ENCODE results near the gene MED20.

DNA sequence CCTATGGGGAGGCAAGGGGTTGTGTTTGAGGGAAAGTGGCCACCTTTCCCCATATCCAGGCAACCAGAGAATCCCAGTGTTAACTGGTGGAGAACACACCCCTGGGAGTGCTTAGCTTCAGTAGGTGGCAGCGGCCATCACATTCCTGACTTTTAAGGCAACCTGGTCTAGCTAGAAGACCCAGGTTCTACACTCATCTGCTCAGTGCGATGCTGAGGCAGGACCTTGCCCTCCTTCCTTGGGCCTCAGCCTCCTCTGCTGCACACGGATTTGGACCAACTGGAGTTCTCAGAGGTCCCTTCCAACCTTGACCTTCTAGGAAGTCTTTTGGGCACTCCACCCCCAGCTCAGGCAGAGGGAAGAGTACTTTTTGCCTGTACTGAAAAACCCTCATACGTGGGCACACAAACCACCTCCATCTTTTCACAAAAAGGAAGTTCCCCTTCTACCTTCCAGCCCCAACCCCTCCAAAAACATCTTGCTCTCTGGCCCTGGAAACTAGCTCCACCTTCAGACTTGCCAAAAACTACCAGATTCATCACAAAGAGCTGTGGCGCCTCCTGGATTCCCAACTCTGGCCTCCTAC lies 17.7 kb upstream of the MED20 start:
- TF ChIP-seq, protein P1, sequence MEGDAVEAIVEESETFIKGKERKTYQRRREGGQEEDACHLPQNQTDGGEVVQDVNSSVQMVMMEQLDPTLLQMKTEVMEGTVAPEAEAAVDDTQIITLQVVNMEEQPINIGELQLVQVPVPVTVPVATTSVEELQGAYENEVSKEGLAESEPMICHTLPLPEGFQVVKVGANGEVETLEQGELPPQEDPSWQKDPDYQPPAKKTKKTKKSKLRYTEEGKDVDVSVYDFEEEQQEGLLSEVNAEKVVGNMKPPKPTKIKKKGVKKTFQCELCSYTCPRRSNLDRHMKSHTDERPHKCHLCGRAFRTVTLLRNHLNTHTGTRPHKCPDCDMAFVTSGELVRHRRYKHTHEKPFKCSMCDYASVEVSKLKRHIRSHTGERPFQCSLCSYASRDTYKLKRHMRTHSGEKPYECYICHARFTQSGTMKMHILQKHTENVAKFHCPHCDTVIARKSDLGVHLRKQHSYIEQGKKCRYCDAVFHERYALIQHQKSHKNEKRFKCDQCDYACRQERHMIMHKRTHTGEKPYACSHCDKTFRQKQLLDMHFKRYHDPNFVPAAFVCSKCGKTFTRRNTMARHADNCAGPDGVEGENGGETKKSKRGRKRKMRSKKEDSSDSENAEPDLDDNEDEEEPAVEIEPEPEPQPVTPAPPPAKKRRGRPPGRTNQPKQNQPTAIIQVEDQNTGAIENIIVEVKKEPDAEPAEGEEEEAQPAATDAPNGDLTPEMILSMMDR (IDR thresholded peaks at IDR 0.05): no peak
- TF ChIP-seq POLR2A (IDR thresholded peaks at IDR 0.05) (no peak), EP300 (IDR thresholded peaks at IDR 0.05) (no peak)
